ENCODE results near the gene TPCN1.

TPCN1 gene

DNA sequence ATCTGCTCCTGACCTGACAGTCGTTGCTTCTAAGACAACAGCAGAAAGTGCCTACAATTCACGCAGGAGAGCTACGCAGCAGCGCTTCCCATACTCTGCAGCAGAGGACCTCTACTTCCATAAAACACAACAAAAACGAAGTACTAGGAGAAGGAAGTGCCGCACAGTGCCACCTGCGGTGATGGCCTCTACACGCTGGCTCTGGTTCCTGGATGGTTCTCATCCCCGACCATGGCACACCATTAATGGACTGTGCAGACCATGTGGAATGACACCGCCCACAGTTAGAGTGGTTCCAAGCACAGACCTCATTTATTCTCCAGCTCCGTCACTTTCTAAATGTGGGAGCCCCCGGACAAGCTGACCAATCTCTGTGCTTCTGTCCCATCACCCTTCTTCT, 28.3 kb downstream of the TPCN1 start:
- no peak overlapping the region for H3K4me3 ChIP-seq
- no peak overlapping the region for H3K27ac ChIP-seq

DNA sequence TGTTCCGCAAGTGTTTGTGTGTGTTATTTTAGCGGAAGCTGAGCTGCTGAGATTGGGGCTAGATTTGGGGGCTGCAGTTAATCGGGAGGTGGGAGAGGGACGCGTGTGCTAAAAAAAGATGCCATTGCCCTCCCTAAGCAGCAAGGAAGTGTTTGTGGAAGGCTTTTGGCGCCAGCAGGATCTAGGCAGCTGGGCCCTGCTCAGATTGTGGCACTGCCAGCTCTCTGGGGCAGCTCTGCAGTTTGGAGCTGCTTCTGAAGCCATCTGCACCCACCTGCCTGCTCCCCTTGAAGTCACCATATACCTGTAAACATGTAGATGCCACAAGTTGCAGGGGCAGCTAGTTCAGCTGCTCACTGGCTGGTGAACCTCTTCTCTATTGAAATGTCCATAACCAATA, 28.8 kb downstream of the TPCN1 start:
- Histone ChIP-seq H3K4me3 (no peak overlapping the region), H3K27ac (no peak overlapping the region)

DNA sequence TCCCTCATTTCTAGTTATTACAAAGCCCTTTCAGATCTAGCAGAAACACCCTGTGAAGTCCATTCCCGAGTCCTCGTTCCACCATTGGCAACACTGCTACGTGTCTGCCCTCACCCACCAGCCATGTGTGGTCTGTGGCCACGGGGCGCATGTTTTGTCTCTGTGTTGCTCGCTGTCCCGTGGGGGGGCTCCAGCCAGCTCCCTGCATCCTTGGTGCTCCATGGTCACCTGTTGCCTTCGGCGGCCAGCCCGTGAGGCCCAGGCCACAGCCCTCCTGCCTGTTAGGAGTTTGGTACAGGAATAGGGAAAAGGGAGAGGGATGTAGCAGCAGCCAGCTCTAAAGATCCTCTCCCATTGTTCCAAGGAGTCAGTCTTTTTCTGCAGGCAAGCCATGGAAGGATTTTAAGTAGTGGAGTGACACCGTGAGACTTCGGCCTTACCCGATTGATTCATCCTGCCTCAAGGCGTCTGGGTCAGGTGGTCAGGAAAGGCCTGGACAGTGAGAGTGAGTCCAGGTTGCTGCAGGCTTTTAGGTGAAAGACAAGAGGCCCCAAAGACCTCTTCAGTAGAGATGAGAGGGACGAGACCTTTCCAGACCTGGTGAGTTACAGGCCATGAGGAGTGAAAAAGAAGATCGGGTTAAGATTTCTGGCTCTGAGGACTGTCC, 30.3 kb downstream of the TPCN1 start:
- no peak overlapping the region for H3K4me3 ChIP-seq
- H3K27ac ChIP-seq, result no peak overlapping the region

DNA sequence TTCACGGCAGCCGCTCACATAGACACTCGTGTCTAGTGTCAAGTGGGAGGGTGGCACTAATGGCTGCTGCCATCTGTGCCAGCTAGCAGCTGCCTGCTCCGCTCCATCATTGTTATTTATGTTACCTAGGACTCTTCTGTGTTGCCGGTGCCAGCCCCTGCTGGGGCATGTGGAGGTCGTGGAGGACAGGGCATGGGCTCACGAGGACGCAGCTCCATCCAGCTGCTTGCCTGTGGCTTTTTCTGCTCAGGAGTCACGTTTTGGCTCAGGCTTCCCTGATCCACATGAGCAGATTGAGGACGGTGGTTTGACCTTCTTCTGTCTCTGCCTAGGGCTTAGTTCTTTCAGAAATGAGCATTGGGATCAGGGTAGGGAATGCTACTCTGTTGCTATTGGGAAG, 31.2 kb downstream of the TPCN1 start:
- Histone ChIP-seq H3K4me3 (no peak overlapping the region), H3K27ac (no peak overlapping the region)

DNA sequence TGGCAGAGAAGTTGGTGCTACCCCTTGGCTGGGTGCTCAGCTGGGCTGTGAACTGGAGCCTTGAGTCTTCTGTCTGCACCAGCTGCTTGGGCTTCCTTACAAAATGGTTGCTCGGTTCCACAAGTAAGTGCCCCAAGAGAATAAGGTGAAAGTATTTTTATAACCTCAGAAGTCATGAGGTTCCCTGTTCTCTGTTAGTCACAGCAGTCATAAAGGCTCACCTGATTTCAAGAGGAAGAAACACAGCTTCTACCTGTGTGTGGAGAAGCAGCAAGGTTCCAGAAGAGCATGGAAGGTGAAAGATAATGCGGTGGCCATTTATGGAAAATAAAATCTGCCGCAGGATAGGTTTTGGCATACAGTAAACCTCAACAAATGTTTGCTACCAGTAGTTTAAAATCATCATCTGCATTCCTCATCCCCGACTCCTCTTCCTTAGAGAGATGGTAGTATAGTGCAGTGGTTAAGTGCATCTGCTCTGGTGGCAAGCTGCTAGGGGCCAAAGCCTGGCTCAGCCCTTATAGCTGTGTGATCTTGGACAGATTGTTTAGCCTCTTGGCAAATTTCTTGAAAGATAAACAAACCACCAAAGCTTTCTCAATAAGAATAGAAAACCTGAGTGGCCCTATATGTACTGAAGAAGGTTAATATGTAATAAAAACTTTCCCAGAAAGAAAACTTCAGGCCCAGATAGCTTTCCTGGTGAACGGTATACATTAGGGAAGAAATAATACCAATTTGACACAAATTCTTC, 32.4 kb downstream of the TPCN1 start:
- H3K4me3 ChIP-seq, result no peak overlapping the region
- H3K27ac ChIP-seq, result no peak overlapping the region

DNA sequence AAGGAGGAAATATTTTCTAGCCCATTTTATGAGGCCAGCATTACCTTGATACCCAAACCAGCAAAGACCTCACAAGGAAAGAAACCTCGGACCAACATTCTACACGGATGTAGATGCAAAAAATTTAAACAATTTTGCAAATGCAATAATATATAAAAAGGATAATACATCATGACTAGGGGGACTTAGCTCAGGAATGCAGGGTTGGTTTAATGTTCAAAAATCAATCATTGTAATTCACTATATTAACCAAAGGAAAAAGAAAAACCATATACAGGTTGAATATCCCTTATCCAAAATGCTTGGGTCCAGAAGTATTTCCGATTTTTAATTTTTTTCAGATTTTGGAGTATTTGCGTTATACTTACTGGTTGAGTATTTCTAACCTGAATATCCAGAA, 33.0 kb downstream of the TPCN1 start:
- H3K27ac ChIP-seq, result no peak overlapping the region

DNA sequence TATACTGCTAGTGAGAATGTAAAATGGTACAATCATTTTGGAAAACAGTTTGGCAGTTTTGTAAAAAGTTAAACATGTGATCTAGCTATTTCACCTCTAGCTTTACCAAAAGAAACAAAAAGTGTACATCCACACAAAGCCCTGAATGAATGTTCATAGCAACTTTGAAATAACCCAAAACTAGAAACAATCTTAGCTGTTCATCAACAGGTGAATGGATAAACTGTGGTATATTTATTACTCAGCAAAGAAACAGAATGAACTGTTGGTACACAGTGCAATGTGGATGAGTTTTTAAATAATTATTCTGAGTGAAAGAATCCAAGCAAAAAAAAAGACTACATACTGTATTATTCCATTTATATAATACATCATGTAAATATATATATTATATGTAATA, 36.3 kb downstream of the TPCN1 start:
- H3K27ac ChIP-seq, result no peak overlapping the region
- H3K4me3 ChIP-seq, result no peak overlapping the region

More for the DNA sequence above, 33.0 kb downstream of the TPCN1 start:
- no peak overlapping the region for H3K4me3 ChIP-seq

DNA sequence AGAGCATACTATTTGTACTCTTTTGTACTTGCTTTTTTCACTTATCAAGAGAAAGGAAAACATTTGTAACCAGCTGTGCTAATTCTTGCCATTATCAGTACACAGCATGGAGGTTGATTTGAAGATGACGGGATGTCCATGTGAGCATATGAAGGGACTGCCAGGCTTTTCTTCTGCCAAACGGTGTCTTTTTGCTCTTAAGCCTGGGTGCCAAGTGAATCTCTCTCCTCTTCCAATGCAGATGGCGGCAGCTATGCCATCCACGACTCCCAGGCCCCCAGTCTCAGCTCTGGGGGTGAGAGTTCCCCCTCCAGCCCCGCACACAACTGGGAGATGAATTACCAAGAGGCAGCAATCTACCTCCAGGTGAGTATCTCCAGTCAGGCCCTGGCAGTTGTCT, 38.9 kb downstream of the TPCN1 start:
- Histone ChIP-seq H3K4me3 (no peak overlapping the region), H3K27ac (peak overlapping the region in 12 of 21 experiments; percentile 13 to 75 (median 52))

DNA sequence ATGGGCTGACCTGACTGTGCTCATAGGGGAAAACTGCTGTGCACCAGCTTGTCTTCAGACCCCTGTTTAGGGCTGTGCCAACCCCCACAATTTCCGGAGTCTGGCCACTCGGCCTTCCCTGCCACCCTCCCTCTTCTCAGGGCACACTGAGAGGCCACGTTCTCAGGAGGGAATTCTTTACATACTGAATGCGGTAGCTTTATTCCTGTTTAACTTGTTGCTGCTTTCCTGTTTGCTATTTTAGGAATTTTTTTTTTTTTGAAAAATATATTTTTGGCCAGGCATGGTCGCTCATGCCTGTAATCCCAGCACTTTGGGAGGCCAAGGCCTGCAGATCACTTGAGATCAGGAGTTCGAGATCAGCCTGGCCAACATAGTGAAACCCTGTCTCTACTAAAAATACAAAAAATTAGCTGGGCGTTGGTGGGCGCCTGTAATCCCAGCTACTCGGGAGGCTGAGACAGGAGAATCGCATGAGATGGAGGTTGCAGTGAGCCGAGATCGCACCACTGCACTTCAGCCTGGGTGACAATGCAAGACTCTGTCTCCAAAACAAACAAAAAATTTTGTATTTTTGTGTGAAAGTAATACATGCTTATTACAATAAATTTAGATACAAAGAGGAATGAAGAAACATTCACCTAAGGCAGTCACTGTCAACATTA, 39.5 kb downstream of the TPCN1 start:
- Histone ChIP-seq H3K27ac (peak overlapping the region in 10 of 21 experiments; percentile 13 to 75 (median 52)), H3K4me3 (no peak overlapping the region)

DNA sequence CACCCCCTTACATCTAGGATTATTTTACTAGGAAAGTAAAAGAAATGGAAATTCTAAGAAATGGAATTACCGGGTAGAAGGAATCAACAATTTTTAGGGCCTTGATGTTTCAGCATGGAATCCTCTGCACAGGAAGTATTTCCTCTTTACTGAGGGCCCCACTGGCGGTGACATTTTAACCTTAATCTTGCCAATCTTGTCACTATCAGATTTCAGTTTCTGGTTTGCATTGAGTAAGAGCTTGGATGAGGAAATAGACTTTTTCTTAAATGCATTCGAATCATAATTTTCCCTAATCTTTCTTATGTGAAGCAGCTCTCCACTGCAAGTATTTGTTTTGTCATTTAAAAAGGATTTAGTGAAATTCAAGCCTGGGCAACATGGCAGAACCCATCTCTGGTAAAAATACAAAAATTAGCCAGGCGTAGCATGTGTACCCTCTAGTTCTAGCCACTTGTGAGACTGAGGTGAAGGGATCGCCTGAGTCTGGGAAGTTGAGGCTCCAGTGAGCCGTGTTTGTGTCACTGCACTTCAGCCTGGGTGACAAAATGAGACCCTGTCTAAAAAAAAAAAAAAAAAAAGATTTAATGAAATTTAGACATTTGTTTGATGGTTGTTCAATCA, 40.7 kb downstream of the TPCN1 start:
- Histone ChIP-seq H3K27ac (peak overlapping the region in 6 of 21 experiments; percentile 13 to 61 (median 29)), H3K4me3 (no peak overlapping the region)

DNA sequence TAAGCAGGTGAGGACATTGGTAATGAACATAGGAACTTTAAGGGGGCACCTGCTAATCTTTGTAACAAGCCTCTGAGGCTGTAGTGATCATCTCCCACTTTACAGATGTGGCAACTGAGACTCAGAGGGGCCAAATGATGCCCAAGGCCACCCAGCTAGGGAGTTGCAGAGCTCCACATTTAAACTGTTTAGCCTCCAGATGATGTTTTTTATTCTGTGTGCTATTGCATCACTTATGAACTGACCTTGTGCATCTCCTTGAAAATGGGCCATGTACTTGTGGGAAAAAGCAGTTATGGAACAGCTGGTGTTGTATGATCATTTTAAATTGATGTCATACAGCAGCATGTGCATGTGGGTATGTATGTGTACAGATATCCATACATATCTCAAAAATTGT, 41.4 kb downstream of the TPCN1 start:
- peak overlapping the region in 6 of 21 experiments; percentile 13 to 61 (median 29) for H3K27ac ChIP-seq

DNA sequence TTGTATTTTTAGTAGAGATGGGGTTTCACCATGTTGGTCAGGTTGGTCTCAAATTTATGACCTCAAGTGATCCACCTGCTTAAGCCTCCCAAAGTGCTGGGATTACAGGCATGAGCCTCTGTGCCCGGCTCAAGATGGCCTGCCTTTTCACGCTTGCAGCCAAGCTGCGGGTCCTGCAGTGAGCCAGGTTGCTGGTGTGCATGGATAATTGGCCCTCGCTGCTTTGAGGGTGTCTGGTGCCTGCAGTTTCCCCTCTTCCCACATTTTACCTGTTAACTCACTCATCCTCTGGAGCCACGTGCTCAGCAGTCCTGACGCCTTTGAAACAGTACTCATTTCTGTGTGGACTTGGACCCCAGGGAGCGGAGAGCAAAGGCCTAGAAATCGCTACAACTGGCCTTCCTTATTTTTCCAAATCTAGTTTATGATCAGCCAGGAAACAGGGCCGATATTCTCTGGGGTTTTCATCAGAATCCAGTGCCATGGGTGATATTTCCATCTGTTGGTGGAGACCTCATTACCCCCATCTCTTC, 42.2 kb downstream of the TPCN1 start:
- Histone ChIP-seq H3K27ac (no peak overlapping the region), H3K4me3 (no peak overlapping the region)

More for the DNA sequence above, 41.4 kb downstream of the TPCN1 start:
- no peak overlapping the region for H3K4me3 ChIP-seq

DNA sequence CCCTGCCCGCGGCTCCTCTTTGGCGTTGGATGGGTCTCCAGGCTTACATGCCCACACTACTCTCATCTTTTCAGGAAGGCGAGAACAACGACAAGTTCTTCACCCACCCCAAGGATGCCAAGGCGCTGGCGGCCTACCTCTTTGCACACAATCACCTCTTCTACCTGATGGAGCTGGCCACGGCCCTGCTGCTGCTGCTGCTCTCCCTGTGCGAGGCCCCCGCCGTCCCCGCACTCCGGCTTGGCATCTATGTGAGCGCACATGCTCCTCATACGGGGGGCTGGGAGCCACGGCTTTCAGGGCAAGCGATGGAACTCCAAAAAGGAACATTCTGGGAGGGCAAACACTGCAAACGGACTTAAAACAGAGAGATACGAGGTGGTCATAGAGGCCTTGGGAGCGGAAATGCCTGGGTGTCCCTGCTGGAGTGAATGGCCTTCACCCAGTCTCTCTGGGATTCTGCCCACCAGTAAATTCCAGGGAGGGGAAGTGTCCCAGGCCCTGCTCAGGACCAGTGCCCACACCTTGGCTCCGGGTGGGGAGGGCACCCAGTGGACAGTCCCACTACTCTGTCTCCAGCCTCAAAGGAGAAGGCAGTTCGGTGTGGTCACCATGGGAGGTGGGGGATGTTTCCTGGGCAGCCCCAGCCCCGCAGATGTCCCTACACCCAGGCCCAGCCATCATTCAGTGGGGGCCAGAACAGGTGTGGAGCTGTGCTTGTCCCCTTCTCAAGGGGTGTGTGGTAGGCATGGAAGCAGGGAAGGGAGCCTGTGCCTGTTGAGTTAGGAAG, 45.0 kb downstream of the TPCN1 start:
- H3K4me3 ChIP-seq, result no peak overlapping the region
- H3K27ac ChIP-seq, result no peak overlapping the region

DNA sequence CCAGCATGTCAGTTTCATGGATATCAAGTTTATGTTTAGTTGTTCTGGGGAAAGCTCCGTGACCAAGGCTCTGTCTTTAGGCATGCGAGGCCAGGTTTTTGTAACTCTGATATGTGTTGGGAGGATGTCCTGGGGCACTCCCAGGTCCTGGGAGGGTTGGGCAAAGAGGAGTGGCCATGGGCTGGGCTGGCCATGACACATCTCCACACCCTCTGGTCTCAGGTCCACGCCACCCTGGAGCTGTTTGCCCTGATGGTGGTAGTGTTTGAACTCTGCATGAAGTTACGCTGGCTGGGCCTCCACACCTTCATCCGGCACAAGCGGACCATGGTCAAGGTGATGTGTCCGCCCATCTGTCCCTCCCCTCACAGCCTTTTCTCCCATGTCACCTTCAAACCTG, 46.4 kb downstream of the TPCN1 start:
- Histone ChIP-seq H3K27ac (no peak overlapping the region), H3K4me3 (no peak overlapping the region)

DNA sequence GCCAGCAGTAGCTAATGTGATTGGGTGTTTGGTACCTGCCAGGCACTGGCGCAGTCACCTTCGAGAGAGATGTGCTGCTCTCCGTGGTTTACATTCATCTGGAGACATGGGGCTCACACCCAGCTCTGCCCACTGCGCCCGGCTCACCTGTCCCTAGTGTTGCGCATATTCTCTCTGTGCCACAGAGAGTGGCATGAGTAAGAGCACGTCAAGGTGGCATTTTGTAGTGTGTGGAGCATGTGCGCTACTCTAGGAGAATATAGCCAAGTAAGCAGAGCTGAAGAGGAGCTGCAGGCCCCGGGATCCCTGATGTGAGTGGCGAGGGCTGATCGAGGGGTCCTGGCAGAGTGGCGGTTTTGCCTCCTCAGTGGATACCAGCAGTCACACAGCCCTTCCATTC, 46.9 kb downstream of the TPCN1 start:
- no peak overlapping the region for H3K4me3 ChIP-seq
- H3K27ac ChIP-seq, result no peak overlapping the region

DNA sequence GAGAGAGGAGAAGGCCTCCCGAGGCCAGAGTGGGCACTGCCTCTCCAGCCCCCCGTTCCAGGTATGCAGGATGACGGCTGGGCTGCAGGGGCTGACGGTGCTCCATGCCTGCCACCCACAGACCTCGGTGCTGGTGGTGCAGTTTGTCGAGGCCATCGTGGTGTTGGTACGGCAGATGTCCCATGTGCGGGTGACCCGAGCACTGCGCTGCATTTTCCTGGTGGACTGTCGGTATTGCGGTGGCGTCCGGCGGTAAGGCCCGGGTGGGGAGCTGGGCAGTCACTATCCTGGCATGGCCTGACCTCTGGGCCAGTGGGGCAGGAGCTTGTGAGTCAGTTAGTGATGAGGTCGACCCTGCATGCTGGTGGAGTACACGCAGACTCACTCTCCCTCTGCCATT, 47.4 kb downstream of the TPCN1 start:
- H3K27ac ChIP-seq, result no peak overlapping the region

DNA sequence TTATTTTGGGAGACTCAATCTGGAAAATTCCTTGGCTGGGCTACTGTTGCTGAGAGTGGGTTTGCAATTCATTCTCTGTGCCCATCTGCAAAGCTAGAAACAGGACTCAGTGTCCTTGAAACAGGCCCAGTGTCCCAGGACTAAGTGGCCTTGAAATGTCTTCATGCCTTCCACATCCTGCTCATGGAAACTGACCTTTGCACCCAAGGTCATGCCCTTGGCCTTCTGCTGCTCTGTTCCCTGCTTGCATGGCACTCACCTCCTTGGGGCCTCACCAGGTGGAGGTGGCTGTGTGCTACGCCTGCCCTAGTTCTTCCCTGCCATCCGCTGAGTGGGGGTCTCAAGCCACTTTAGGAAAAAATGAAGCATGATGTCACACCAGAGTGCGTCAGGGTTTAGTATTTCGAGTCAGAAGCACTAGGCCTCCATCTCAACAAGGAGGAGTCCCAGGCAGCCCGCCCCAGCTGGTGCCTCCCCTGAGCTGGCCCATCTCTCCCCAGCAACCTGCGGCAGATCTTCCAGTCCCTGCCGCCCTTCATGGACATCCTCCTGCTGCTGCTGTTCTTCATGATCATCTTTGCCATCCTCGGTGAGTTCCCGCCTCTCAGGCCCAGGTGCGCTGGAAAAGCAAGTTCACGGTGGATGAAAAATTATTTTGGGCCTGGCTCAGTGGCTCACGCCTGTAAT, 48.1 kb downstream of the TPCN1 start:
- no peak overlapping the region for H3K4me3 ChIP-seq
- H3K27ac ChIP-seq, result peak overlapping the region in 2 of 21 experiments; percentile 2 to 9

More for the DNA sequence above, 47.4 kb downstream of the TPCN1 start:
- no peak overlapping the region for H3K4me3 ChIP-seq

DNA sequence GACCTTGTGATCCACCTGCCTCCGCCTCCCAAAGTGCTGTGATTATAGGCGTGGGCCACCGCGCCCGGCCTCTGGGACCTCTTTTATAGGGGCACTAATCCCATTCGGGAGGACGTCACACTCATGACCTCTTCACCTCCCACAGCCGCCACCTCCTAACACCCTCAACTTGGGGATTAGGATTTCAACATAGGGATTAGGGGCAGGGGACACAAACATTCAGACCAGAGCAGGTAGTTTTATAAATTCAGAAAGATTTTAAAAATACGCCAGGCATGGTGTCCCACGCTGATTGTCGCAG, 49.4 kb downstream of the TPCN1 start:
- Histone ChIP-seq H3K4me3 (no peak overlapping the region), H3K27ac (peak overlapping the region in 6 of 21 experiments; percentile 3 to 86 (median 78))

DNA sequence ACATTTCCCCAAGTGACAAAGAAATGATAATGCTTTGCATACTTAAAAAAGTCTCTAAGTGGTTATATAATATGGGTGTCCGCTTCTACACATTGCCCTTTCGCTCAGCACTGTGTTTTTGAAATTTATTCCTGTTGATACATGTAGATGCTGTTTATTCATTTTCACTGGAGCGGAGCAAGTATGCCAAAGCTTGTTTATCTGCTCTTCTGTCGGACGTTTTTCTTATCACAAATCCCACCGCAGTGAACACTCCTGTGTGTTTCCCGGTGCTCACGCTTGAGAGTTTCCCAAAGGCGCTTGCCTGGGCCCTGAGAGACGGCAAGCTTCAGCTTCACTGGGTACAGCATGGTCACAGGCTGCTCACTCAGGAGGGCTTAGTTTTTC, 50.2 kb downstream of the TPCN1 start:
- H3K4me3 ChIP-seq, result no peak overlapping the region
- H3K27ac ChIP-seq, result peak overlapping the region in 19 of 21 experiments; percentile 24 to 87 (median 73)

All from skin epidermis (tissue), 12 donors.